ENCODE results near the gene SF3B5.

DNA sequence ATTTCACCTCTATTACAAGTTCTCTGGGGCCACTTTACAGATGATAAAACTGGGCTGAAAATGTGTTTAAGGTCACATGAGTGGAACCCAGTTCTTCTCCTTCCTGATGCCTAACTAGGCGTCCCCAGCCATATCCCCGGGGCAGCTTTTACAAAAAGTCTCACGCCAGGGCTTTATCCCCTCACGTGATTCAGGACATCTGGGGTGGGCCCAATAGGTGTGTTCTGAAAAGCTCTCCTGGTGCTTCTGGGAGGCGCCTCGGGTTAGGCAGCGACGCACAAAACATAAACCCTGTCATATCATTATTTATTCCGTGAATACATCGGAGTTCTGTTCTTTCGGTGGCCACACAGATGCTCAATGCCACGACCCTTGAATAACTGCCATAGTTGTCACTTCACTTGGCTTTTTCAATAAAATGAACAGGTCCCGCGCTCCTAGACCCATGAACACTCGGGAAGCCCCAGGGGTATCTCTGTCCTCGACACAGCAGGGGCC lies 32.1 kb downstream of the SF3B5 start:
- TF ChIP-seq GATA3 (IDR thresholded peaks at IDR 0.05; ENCODE audit: low read depth, low read length), result no peak
- TF ChIP-seq GATA2 (IDR thresholded peaks at IDR 0.05; ENCODE audit: low read depth, low read length), result no peak
